HG02970 (cell line): ENCODE results near the gene SNX30.
A peak's percentile ranks its signal among the peaks of the same experiment; 100 is the strongest.

Source experiments
- ATAC-seq: cut with Tn5 transposase; IDR thresholded peaks from one replicate; pipeline ENCODE4 v1.9.1; 2021; ENCODE audit warnings: mild to moderate bottlenecking, moderate library complexity, moderate number of reproducible peaks; ENCODE audit not compliant: unreplicated experiment, low FRiP score

The SNX30 gene

GRCh38 chr9:112777914-112778313, 27.4 kb downstream of the SNX30 start:
- no peak for ATAC-seq

- ATAC-seq = no peak
Measured at GRCh38 chr9:112780450-112781036, 30.0 kb downstream of the SNX30 start.

- ATAC-seq = no peak
Measured at GRCh38 chr9:112782218-112782617, 31.7 kb downstream of the SNX30 start.

GRCh38 chr9:112783551-112783954, 33.0 kb downstream of the SNX30 start:
- no peak for ATAC-seq

- no peak for ATAC-seq
Measured at GRCh38 chr9:112784020-112784785, 33.6 kb downstream of the SNX30 start.

- no peak for ATAC-seq
Measured at GRCh38 chr9:112785986-112786385, 35.4 kb downstream of the SNX30 start.

GRCh38 chr9:112786829-112787520, 36.4 kb downstream of the SNX30 start:
- ATAC-seq = no peak

- no peak for ATAC-seq
Measured at GRCh38 chr9:112787978-112788377, 37.4 kb downstream of the SNX30 start.

GRCh38 chr9:112789473-112789872, 38.9 kb downstream of the SNX30 start:
- ATAC-seq = no peak

GRCh38 chr9:112789891-112790774, 39.6 kb downstream of the SNX30 start:
- no peak for ATAC-seq

GRCh38 chr9:112792670-112793069, 42.1 kb downstream of the SNX30 start:
- ATAC-seq = no peak

GRCh38 chr9:112793213-112793810, 42.8 kb downstream of the SNX30 start:
- no peak for ATAC-seq

- ATAC-seq = no peak
Measured at GRCh38 chr9:112794731-112795130, 44.2 kb downstream of the SNX30 start.

- ATAC-seq = no peak
Measured at GRCh38 chr9:112795921-112796320, 45.4 kb downstream of the SNX30 start.

- no peak for ATAC-seq
Measured at GRCh38 chr9:112796485-112796884, 45.9 kb downstream of the SNX30 start.

GRCh38 chr9:112809351-112809848, 58.8 kb downstream of the SNX30 start:
- peak; percentile 98 for ATAC-seq

GRCh38 chr9:112809906-112810305, 59.3 kb downstream of the SNX30 start:
- ATAC-seq = no peak

- ATAC-seq = no peak
Measured at GRCh38 chr9:112810696-112811490, 60.3 kb downstream of the SNX30 start.

GRCh38 chr9:112811518-112811917, 61.0 kb downstream of the SNX30 start:
- no peak for ATAC-seq
